Measurements from ENCODE around the gene SBF1. TPM values are rescaled to one million over a fixed set of nuclear protein-coding genes. Genes with fewer than 3 reads are reported as not detected.
"Not testable (repeated sequence)": the region's sequence is repeated elsewhere in the genome, so short reads cannot be mapped to it uniquely, and the experiment has no call there.

The SBF1 gene
- total and polyA plus RNA-seq, 7 donors: 13.8 to 67.3 (median 23.2) TPM

DNA sequence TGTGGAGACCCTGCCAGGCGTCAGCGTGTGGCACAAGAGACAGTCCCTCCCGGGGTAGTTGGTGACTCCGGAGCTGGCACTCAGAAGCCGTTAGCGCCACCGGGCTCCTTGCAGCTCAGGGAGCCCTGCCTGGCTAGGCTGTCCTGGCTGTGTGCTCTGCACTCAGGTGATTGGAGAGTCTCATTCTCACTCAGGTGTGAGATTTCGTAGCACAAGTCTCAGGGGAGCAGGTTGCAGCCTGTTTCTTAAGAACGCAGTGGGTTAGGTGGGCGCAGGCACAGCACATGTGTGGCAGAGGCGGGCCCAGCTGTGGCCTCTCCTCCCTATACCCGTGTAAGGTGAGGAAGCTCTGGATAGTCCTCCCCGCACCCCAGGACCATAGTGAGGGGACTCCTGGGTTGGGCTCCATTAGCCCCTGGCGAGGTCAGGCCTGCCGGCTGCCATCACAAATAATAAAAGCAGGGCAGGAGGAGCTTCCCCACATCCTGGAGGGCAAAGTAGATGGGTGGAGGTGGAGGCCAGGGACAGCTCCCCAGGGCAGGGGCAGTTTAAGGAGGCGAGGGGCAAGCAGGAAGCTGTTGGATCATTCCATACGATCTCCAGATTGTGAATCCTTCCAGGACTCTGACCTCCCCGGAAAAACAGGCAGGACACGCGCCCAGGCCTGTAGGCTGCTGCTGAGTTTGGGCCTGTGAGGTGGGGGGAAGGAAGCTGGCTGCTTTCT, 39.4 kb downstream of the SBF1 start:
- Histone ChIP-seq H3K4me1 (no peaks in the 10 kb centered on the region), H3K9me3 (no peaks in the 10 kb centered on the region), H3K4me3 (no peak overlapping the region), H3K27me3 (no peaks in the 10 kb centered on the region), H3K36me3 (peaks cover 50 to 85% (median 75%) of the 10 kb centered on the region in 4 donors), H3K27ac (no peak overlapping the region)
- DNase-seq: no peak
- 86 to 88% methylated on average over 20 of the region's 20 CpGs for WGBS, 2 donors
- intact Hi-C loops (cut with DNase I): no loop called here
- no peak for TF ChIP-seq CTCF (IDR thresholded peaks at IDR 0.05)
- TF ChIP-seq POLR2A (IDR thresholded peaks at IDR 0.05): no peak
- no peak for TF ChIP-seq POLR2AphosphoS5 (IDR thresholded peaks at IDR 0.05)
- no peak for TF ChIP-seq EP300 (IDR thresholded peaks at IDR 0.05)

- no peaks in the 10 kb centered on the region for H3K9me3 ChIP-seq
- TF ChIP-seq POLR2AphosphoS5 (IDR thresholded peaks at IDR 0.05): no peak
- TF ChIP-seq POLR2A (IDR thresholded peaks at IDR 0.05): no peak
- TF ChIP-seq CTCF (IDR thresholded peaks at IDR 0.05): no peak
- TF ChIP-seq EP300 (IDR thresholded peaks at IDR 0.05): no peak
- intact Hi-C loops (cut with DNase I): no loop called here
- H3K27me3 ChIP-seq: no peaks in the 10 kb centered on the region
- no peak overlapping the region for H3K27ac ChIP-seq
- DNase-seq: no peak
- no peaks in the 10 kb centered on the region for H3K4me1 ChIP-seq
- H3K36me3 ChIP-seq: peaks cover 50 to 85% (median 73%) of the 10 kb centered on the region in 4 donors
- WGBS, 2 donors: 90 to 92% methylated on average over 24 of the region's 24 CpGs
- H3K4me3 ChIP-seq: no peak overlapping the region
These were observed 40.0 kb downstream of the SBF1 start for GRCh38 chr22:50434849-50435248.

DNA sequence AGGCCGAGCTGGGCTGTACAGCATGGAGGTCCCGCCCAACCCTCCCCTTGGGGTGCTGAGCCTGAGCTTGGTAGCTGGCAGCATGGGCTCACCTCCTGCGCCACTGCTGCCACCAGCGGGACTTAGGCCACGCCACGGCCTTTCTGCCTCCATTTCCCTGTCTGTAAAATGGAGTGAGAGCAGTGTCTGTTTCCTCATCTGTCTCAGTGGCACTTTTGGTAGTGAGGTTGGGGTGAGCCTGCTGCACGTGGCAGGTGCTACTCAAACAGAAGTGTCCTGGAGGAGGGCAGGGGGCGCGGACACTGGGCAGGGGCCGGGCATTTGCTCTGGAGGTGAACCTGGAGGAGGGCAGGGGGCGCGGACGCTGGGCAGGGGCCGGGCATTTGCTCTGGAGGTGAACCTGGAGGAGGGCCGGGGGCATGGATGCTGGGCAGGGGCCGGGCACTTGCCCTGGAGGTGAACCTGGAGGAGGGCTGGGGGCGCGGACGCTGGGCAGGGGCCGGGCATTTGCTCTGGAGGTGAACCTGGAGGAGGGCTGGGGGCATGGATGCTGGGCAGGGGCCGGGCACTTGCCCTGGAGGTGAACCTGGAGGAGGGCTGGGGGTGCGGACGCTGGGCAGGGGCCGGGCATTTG, 41.8 kb downstream of the SBF1 start:
- H3K27ac ChIP-seq; DNase-seq; H3K4me1 ChIP-seq; H3K27me3 ChIP-seq; intact Hi-C loops (cut with DNase I); H3K9me3 ChIP-seq; H3K4me3 ChIP-seq: not testable (repeated sequence)
- 92 to 96% methylated on average over 19 to 24 of the region's 24 CpGs for WGBS, 2 donors
- peaks cover 34 to 85% (median 60%) of the 10 kb centered on the region in 4 donors for H3K36me3 ChIP-seq

DNA sequence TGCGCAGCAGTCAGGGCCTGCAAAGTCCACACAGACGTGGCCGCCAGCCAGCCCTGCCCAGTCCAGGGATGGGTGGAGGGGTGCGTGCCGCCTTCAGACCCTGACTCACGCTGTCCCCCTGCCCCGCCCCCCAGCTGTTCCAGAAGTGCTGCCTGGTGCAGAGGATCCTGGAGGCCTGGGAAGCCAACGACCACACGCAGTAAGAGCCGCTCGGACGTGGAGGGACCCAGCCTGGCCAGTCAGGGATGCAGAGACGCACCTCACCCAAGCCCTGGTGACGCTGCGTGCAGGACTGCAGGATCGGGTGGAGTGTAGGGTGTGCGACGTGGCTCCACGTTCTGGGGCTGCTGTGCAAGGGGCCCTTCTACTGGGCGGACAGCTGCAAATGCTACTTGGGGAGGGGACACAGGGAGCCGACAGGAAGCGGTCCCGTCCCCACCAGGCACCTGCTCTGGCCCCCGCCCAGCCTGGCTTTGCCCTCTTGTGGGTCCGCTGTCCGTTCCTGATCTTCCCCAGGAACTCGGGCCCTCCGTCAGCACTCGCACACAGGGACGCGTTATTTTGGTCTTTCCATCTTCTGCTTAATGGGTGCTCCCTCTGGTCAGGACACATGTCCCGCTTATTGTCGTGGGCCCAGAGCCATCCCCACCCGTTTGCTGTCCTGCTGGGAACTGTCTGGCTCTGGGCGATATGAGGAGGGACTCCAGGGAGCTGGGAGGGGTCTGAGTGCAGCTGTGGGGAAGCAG, 42.5 kb downstream of the SBF1 start:
- 95% methylated on average over 35 of the region's 35 CpGs for WGBS, 2 donors
- peaks cover 27 to 85% (median 54%) of the 10 kb centered on the region in 4 donors for H3K36me3 ChIP-seq
- TF ChIP-seq EP300 (IDR thresholded peaks at IDR 0.05) (no peak), POLR2AphosphoS5 (IDR thresholded peaks at IDR 0.05) (no peak), POLR2A (IDR thresholded peaks at IDR 0.05) (no peak), CTCF (IDR thresholded peaks at IDR 0.05) (no peak)
- no peak for DNase-seq
- H3K27me3 ChIP-seq: no peaks in the 10 kb centered on the region
- no peak overlapping the region for H3K27ac ChIP-seq
- intact Hi-C loops (cut with DNase I): no loop called here
- no peak overlapping the region for H3K4me3 ChIP-seq
- no peaks in the 10 kb centered on the region for H3K4me1 ChIP-seq
- no peaks in the 10 kb centered on the region for H3K9me3 ChIP-seq

Data from sigmoid colon (tissue), 7 donors.